ENCODE results near the gene SLC16A12. TPM values are rescaled to one million over a fixed set of nuclear protein-coding genes. Genes with fewer than 3 reads are reported as not detected.
A peak's percentile ranks its signal among the peaks of the same experiment; 100 is the strongest.
"Not testable (repeated sequence)": the region's sequence is repeated elsewhere in the genome, so short reads cannot be mapped to it uniquely, and the experiment has no call there.

The SLC16A12 gene
- total and polyA plus RNA-seq, 12 donors: 1.8 to 3.6 (median 2.7) TPM

- DNase-seq: no peak
- no peak overlapping the region for H3K27ac ChIP-seq
- intact Hi-C loops (cut with DNase I): no loop called here
Observed at GRCh38 chr10:89531359-89531758, 4.0 kb downstream of the SLC16A12 start.

GRCh38 chr10:89529711-89530110 is 5.7 kb downstream of the SLC16A12 start:
- DNase-seq; H3K4me3 ChIP-seq; H3K27ac ChIP-seq; H3K36me3 ChIP-seq; H3K9me3 ChIP-seq; intact Hi-C loops (cut with DNase I); ATAC-seq: not testable (repeated sequence)
- H3K4me1 ChIP-seq: peaks cover 0 to 13% (median 0%) of the 10 kb centered on the region in 9 donors
- H3K27me3 ChIP-seq: peaks cover 0 to 51% (median 19%) of the 10 kb centered on the region in 7 donors
- WGBS, 2 donors: 93 to 96% methylated on average over 6 of the region's 6 CpGs

More at GRCh38 chr10:89531359-89531758, 4.0 kb downstream of the SLC16A12 start:
- H3K36me3 ChIP-seq: no peaks in the 10 kb centered on the region
- no peaks in the 10 kb centered on the region for H3K9me3 ChIP-seq
- ATAC-seq: no peak
- H3K27me3 ChIP-seq: peaks cover 0 to 67% (median 19%) of the 10 kb centered on the region in 7 donors
- peaks cover 0 to 11% (median 4%) of the 10 kb centered on the region in 9 donors for H3K4me1 ChIP-seq
- WGBS, 2 donors: 79 to 90% methylated on average over 3 of the region's 3 CpGs
- no peak for TF ChIP-seq CTCF (IDR thresholded peaks at IDR 0.05)
- H3K4me3 ChIP-seq: no peak overlapping the region

GRCh38 chr10:89526358-89526757 is 9.0 kb downstream of the SLC16A12 start:
- intact Hi-C loops (cut with DNase I): no loop called here
- peaks cover 0 to 17% (median under 1%) of the 10 kb centered on the region in 7 donors for H3K27me3 ChIP-seq
- WGBS, 2 donors: 56 to 59% methylated on average over 4 of the region's 4 CpGs
- H3K36me3 ChIP-seq: no peaks in the 10 kb centered on the region
- no peak for TF ChIP-seq CTCF (IDR thresholded peaks at IDR 0.05)
- ATAC-seq: no peak
- H3K27ac ChIP-seq: peak overlapping the region in 4 of 10 donors; percentile 36 to 49 (median 37)
- no peak for DNase-seq
- H3K4me1 ChIP-seq: peaks cover 0 to 35% (median under 1%) of the 10 kb centered on the region in 9 donors
- no peaks in the 10 kb centered on the region for H3K9me3 ChIP-seq
- no peak overlapping the region for H3K4me3 ChIP-seq

- 70% methylated on average over 5 of the region's 5 CpGs for WGBS, 2 donors
- no peak for TF ChIP-seq CTCF (IDR thresholded peaks at IDR 0.05)
- H3K9me3 ChIP-seq: no peaks in the 10 kb centered on the region
- ATAC-seq: no peak
- H3K4me3 ChIP-seq: no peak overlapping the region
- intact Hi-C loops (cut with DNase I): no loop called here
- peaks cover 0 to 43% (median 9%) of the 10 kb centered on the region in 9 donors for H3K4me1 ChIP-seq
- peaks cover 0 to 10% (median 0%) of the 10 kb centered on the region in 7 donors for H3K27me3 ChIP-seq
- no peaks in the 10 kb centered on the region for H3K36me3 ChIP-seq
- no peak for DNase-seq
- H3K27ac ChIP-seq: peak overlapping the region in 1 of 10 donors; percentile 34
Observed at GRCh38 chr10:89525556-89525955, 9.8 kb downstream of the SLC16A12 start.

GRCh38 chr10:89524279-89524678 is 11.1 kb downstream of the SLC16A12 start:
- Histone ChIP-seq H3K27ac (peak overlapping the region in 2 of 10 donors; percentile 23 to 92), H3K4me1 (peaks cover 0 to 53% (median 13%) of the 10 kb centered on the region in 9 donors), H3K4me3 (no peak overlapping the region), H3K27me3 (no peaks in the 10 kb centered on the region), H3K9me3 (no peaks in the 10 kb centered on the region), H3K36me3 (no peaks in the 10 kb centered on the region)
- intact Hi-C loops (cut with DNase I): no loop called here
- TF ChIP-seq CTCF (IDR thresholded peaks at IDR 0.05): no peak
- WGBS, 2 donors: 87 to 92% methylated on average over 7 of the region's 7 CpGs
- ATAC-seq (no peak), DNase-seq (no peak)
